OCI-LY7 (cell line): Measurements from ENCODE around the gene H1-8.

Experiments used
- EZH2phosphoT487 ChIP-seq: fragments of 200-600 bp; sonication (generic); IDR thresholded peaks from 2 replicates; pipeline ENCODE4 v1.6.1; 2018; ENCODE audit warnings: low read depth, borderline replicate concordance, mild to moderate bottlenecking, mixed run types, antibody characterized with exemption, low read length, moderate library complexity, mixed read lengths
- TF ChIP-seq, protein P1 (sequence below): fragments of 200-600 bp; sonication (generic); conservative IDR thresholded peaks from 2 replicates; pipeline ENCODE4 v1.5.1; 2014; ENCODE audit warnings: mild to moderate bottlenecking, antibody characterized with exemption, low read length, moderate library complexity, mixed read lengths

DNA sequence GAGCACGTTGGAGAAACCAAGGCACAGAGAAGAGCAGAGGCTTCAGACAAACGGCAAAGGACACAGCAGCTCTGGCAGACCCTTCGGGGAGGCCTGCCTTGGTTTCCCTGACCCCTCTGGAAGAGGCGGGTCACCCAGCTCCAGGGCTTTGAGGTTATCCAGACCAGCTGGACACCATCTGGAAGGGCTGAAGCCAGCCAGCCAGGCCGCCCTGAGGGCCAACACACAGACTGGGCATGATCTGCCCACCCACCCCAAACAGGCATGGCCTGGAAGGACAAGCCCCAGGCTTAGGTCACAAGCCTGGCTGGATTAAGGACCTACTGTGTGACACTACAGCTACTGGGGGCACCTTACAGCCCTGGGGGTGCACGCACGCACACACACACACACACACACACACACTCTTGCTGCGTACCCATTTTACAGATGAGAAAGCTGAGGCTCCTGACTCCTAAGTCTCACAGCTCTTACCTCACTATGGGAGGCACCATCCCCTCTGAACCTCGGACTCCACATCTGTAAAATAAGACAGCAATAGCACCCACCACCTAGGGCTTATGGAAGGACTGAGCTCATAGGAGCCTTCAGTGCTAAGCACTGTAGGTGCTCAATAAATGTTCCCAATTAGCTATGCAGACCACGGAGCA is 52.7 kb downstream of the H1-8 start:
- TF ChIP-seq, protein P1, sequence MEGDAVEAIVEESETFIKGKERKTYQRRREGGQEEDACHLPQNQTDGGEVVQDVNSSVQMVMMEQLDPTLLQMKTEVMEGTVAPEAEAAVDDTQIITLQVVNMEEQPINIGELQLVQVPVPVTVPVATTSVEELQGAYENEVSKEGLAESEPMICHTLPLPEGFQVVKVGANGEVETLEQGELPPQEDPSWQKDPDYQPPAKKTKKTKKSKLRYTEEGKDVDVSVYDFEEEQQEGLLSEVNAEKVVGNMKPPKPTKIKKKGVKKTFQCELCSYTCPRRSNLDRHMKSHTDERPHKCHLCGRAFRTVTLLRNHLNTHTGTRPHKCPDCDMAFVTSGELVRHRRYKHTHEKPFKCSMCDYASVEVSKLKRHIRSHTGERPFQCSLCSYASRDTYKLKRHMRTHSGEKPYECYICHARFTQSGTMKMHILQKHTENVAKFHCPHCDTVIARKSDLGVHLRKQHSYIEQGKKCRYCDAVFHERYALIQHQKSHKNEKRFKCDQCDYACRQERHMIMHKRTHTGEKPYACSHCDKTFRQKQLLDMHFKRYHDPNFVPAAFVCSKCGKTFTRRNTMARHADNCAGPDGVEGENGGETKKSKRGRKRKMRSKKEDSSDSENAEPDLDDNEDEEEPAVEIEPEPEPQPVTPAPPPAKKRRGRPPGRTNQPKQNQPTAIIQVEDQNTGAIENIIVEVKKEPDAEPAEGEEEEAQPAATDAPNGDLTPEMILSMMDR: no peak
- TF ChIP-seq EZH2phosphoT487: no peak
